Astrocyte (in vitro differentiated cells and primary cell): Measurements from ENCODE around the gene PLAAT1. TPM values are rescaled to one million over a fixed set of nuclear protein-coding genes. Genes with fewer than 3 reads are reported as not detected.

Experiments
- DNase-seq: peaks from one replicate; pipeline ENCODE4 v3.0.0-alpha.2; 2010; ENCODE audit warnings: low read depth
- FAIRE-seq: peaks from 2 replicates; lab custom pipeline; 2011; peaks lifted over from hg19 to GRCh38; lab: Jason Lieb, UNC
- H2AFZ ChIP-seq: 2 replicates; pipeline ENCODE4 v1.6.0; 2012; ENCODE audit warnings: low read depth, low read length, inconsistent platforms
- H3K27ac ChIP-seq: 2 replicates; pipeline ENCODE4 v1.5.1; 2011; ENCODE audit warnings: low read depth, low read length, inconsistent platforms
- H3K27me3 ChIP-seq: 2 replicates; pipeline ENCODE4 v1.6.0; 2011; ENCODE audit warnings: low read length, inconsistent platforms; ENCODE audit not compliant: insufficient read depth
- H3K36me3 ChIP-seq: 2 replicates; pipeline ENCODE4 v1.5.1; 2011; ENCODE audit warnings: low read length, inconsistent platforms; ENCODE audit not compliant: insufficient read depth
- H3K4me1 ChIP-seq: 2 replicates; pipeline ENCODE4 v1.5.1; 2011; ENCODE audit warnings: low read length, inconsistent platforms; ENCODE audit not compliant: insufficient read depth
- H3K4me2 ChIP-seq: 2 replicates; pipeline ENCODE4 v1.6.0; 2012; ENCODE audit warnings: low read length, inconsistent platforms
- H3K4me3 ChIP-seq: 2 replicates; pipeline ENCODE4 v1.5.1; 2011; ENCODE audit warnings: low read depth, mild to moderate bottlenecking, low read length, inconsistent platforms; ENCODE audit not compliant: insufficient read depth
- H3K79me2 ChIP-seq: 2 replicates; pipeline ENCODE4 v1.6.0; 2012; ENCODE audit warnings: mild to moderate bottlenecking, low read length, inconsistent platforms; ENCODE audit not compliant: insufficient read depth
- H3K9ac ChIP-seq: 2 replicates; pipeline ENCODE4 v1.6.0; 2012; ENCODE audit warnings: mild to moderate bottlenecking, low read length, inconsistent platforms
- H3K9me3 ChIP-seq: 2 replicates; pipeline ENCODE4 v1.5.1; 2012; ENCODE audit warnings: low read depth, mild to moderate bottlenecking, low read length, inconsistent platforms; ENCODE audit not compliant: insufficient read depth
- H4K20me1 ChIP-seq: 2 replicates; pipeline ENCODE4 v1.6.0; 2012; ENCODE audit warnings: low read length, inconsistent platforms; ENCODE audit not compliant: insufficient read depth
- H3K27ac Mint-ChIP-seq: one replicate; pipeline ENCODE4 v1.8.0; 2021; ENCODE audit warnings: mild to moderate bottlenecking, mixed read lengths; ENCODE audit not compliant: unreplicated experiment
- H3K27me3 Mint-ChIP-seq: one replicate; pipeline ENCODE4 v1.8.0; 2021; ENCODE audit warnings: low read depth, mixed read lengths; ENCODE audit not compliant: unreplicated experiment
- H3K36me3 Mint-ChIP-seq: one replicate; pipeline ENCODE4 v1.8.0; 2021; ENCODE audit warnings: low read depth, mixed read lengths; ENCODE audit not compliant: unreplicated experiment
- H3K4me1 Mint-ChIP-seq: one replicate; pipeline ENCODE4 v1.8.0; 2021; ENCODE audit warnings: low read depth, mixed read lengths; ENCODE audit not compliant: unreplicated experiment
- H3K4me3 Mint-ChIP-seq: one replicate; pipeline ENCODE4 v1.8.0; 2021; ENCODE audit warnings: mild to moderate bottlenecking, moderate library complexity, mixed read lengths; ENCODE audit not compliant: unreplicated experiment
- H3K9me3 Mint-ChIP-seq: one replicate; pipeline ENCODE4 v1.8.0; 2021; ENCODE audit warnings: mild to moderate bottlenecking, mixed read lengths; ENCODE audit not compliant: unreplicated experiment
- CTCF ChIP-seq: IDR thresholded peaks from 2 replicates; pipeline ENCODE4 v1.5.1; 2011; ENCODE audit warnings: low read depth, mild to moderate bottlenecking, inconsistent platforms, low read length, moderate library complexity; ENCODE audit not compliant: insufficient read depth
- EZH2 ChIP-seq: IDR thresholded peaks from 2 replicates; pipeline ENCODE4 v1.6.1; 2012; ENCODE audit warnings: mild to moderate bottlenecking, low read length, inconsistent platforms; ENCODE audit not compliant: insufficient read depth
- total RNA-seq: library from RNA; stranded (reverse); gene quantifications from 2 replicates; pipeline ENCODE4 v1.2.1, GENCODE V29; 2021

Gene PLAAT1
- total RNA-seq, 1 donor from 2014 or later: 3.9 TPM

GRCh38 chr3:193211173-193211572 lies 29.8 kb upstream of the PLAAT1 start:
- Histone ChIP-seq H3K79me2 (no peaks in the 10 kb centered on the region), H4K20me1 (no peaks in the 10 kb centered on the region), H3K9me3 (no peaks in the 10 kb centered on the region), H2AFZ (no peak overlapping the region), H3K4me3 (no peak overlapping the region), H3K27ac (no peak overlapping the region), H3K4me2 (no peak overlapping the region), H3K4me1 (no peaks in the 10 kb centered on the region), H3K36me3 (no peaks in the 10 kb centered on the region), H3K27me3 (no peaks in the 10 kb centered on the region), H3K9ac (no peak overlapping the region)
- Mint-ChIP-seq H3K9me3 (peaks cover 2% of the 10 kb centered on the region), H3K4me1 (no peaks in the 10 kb centered on the region), H3K27me3 (no peaks in the 10 kb centered on the region), H3K36me3 (no peaks in the 10 kb centered on the region), H3K4me3 (no peak overlapping the region), H3K27ac (no peak overlapping the region)
- no peak for TF ChIP-seq EZH2
- FAIRE-seq: no peak
- DNase-seq: no peak

- H3K4me3 Mint-ChIP-seq: no peak overlapping the region
- Histone ChIP-seq H3K4me3 (no peak overlapping the region), H4K20me1 (no peaks in the 10 kb centered on the region), H3K9me3 (no peaks in the 10 kb centered on the region), H3K27ac (no peak overlapping the region), H3K4me1 (no peaks in the 10 kb centered on the region), H3K36me3 (no peaks in the 10 kb centered on the region), H2AFZ (no peak overlapping the region), H3K79me2 (no peaks in the 10 kb centered on the region), H3K4me2 (no peak overlapping the region), H3K27me3 (no peaks in the 10 kb centered on the region), H3K9ac (no peak overlapping the region)
- peaks cover 2% of the 10 kb centered on the region for H3K9me3 Mint-ChIP-seq
- TF ChIP-seq EZH2 (no peak), CTCF (no peak)
- no peak for FAIRE-seq
- H3K27ac Mint-ChIP-seq: no peak overlapping the region
- DNase-seq: no peak
- no peaks in the 10 kb centered on the region for H3K36me3 Mint-ChIP-seq
- H3K4me1 Mint-ChIP-seq: no peaks in the 10 kb centered on the region
- H3K27me3 Mint-ChIP-seq: no peaks in the 10 kb centered on the region
These were observed 29.0 kb upstream of the PLAAT1 start for GRCh38 chr3:193211984-193212383.

- no peak overlapping the region for H3K27ac Mint-ChIP-seq
- H2AFZ ChIP-seq: no peak overlapping the region
- H3K9me3 ChIP-seq: no peaks in the 10 kb centered on the region
- H3K36me3 Mint-ChIP-seq: no peaks in the 10 kb centered on the region
- no peaks in the 10 kb centered on the region for H4K20me1 ChIP-seq
- no peak overlapping the region for H3K27ac ChIP-seq
- no peaks in the 10 kb centered on the region for H3K27me3 Mint-ChIP-seq
- TF ChIP-seq CTCF (no peak), EZH2 (no peak)
- no peaks in the 10 kb centered on the region for H3K79me2 ChIP-seq
- H3K4me1 Mint-ChIP-seq: no peaks in the 10 kb centered on the region
- FAIRE-seq (no peak), DNase-seq (no peak)
- H3K36me3 ChIP-seq: no peaks in the 10 kb centered on the region
- H3K9ac ChIP-seq: no peak overlapping the region
- no peaks in the 10 kb centered on the region for H3K27me3 ChIP-seq
- no peaks in the 10 kb centered on the region for H3K4me1 ChIP-seq
- H3K9me3 Mint-ChIP-seq: peaks cover 2% of the 10 kb centered on the region
- H3K4me3 Mint-ChIP-seq: no peak overlapping the region
- H3K4me3 ChIP-seq: no peak overlapping the region
- no peak overlapping the region for H3K4me2 ChIP-seq
These were observed 28.2 kb upstream of the PLAAT1 start for GRCh38 chr3:193212844-193213243.
